Neural cell (in vitro differentiated cells): Measurements from ENCODE around the gene KRT7.

Experiments used
- EP300 ChIP-seq: fragments of 450-650 bp; conservative IDR thresholded peaks from 2 replicates; pipeline ENCODE4 v1.6.1; 2014; ENCODE audit warnings: antibody characterized with exemption, mild to moderate bottlenecking, moderate library complexity; ENCODE audit not compliant: poor library complexity, severe bottlenecking
- EZH2 ChIP-seq: fragments of 200-600, 300-800 bp; shearing (Covaris generic), sonication (generic); IDR thresholded peaks from 2 replicates; pipeline ENCODE4 v1.6.1; 2014; ENCODE audit warnings: antibody characterized with exemption, low read length, borderline replicate concordance, mild to moderate bottlenecking; ENCODE audit not compliant: insufficient read depth, poor library complexity, severe bottlenecking
- MXI1 ChIP-seq: fragments of 450-650 bp; conservative IDR thresholded peaks from 2 replicates; pipeline ENCODE4 v1.6.1; 2014; ENCODE audit warnings: antibody characterized with exemption, mild to moderate bottlenecking; ENCODE audit not compliant: poor library complexity, severe bottlenecking
- POLR2AphosphoS5 ChIP-seq: IDR thresholded peaks from 2 replicates; pipeline ENCODE4 v1.6.1; 2012
- RAD21 ChIP-seq: fragments of 450-650 bp; conservative IDR thresholded peaks from 2 replicates; pipeline ENCODE4 v1.6.1; 2014; ENCODE audit warnings: antibody characterized with exemption, mild to moderate bottlenecking, moderate library complexity
- SMC3 ChIP-seq: fragments of 450-650 bp; conservative IDR thresholded peaks from 2 replicates; pipeline ENCODE4 v1.6.1; 2014; ENCODE audit warnings: antibody characterized with exemption, mild to moderate bottlenecking, moderate library complexity; ENCODE audit not compliant: poor library complexity
- TAF1 ChIP-seq: IDR thresholded peaks from 2 replicates; pipeline ENCODE4 v1.6.1; 2012; ENCODE audit warnings: low read depth
- TF ChIP-seq, protein P1 (sequence below): fragments of 450-650 bp; IDR thresholded peaks from 2 replicates; pipeline ENCODE4 v1.5.1; 2014; ENCODE audit warnings: antibody characterized with exemption, mild to moderate bottlenecking, moderate library complexity; ENCODE audit not compliant: poor library complexity, severe bottlenecking
- TF ChIP-seq, protein P2 (sequence below): IDR thresholded peaks from 2 replicates; pipeline ENCODE4 v1.6.1; 2012; ENCODE audit warnings: borderline replicate concordance

DNA sequence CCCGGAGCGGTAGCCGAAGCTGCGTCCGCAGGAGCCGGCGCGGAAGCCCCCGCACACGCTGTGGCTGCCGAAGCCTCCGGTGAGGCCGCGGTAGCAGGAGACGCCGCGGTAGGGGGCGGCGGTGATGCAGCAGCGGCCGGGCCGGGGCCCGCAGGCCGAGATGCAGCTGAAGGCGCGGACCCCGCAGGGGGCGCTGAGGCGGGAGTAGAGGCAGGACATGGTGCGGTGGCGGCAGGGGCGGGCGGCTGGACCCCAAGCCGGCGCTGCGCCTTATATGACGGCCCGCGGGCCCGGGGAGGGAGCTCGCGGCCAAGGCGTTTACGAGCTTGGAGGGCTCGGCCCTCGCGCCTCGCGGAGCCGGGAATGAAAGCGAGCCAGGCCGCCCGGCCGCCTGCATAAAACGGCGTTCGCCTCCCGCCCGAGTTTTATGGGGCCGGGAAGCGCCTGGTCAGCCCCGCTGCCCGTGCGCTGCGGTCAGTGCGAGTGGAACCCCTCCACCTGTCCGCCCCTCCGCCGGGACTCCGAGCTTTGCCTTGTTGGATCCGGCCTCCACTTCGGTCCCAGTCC lies 25.4 kb downstream of the KRT7 start:
- no peak for TF ChIP-seq POLR2AphosphoS5
- TF ChIP-seq, protein P1, sequence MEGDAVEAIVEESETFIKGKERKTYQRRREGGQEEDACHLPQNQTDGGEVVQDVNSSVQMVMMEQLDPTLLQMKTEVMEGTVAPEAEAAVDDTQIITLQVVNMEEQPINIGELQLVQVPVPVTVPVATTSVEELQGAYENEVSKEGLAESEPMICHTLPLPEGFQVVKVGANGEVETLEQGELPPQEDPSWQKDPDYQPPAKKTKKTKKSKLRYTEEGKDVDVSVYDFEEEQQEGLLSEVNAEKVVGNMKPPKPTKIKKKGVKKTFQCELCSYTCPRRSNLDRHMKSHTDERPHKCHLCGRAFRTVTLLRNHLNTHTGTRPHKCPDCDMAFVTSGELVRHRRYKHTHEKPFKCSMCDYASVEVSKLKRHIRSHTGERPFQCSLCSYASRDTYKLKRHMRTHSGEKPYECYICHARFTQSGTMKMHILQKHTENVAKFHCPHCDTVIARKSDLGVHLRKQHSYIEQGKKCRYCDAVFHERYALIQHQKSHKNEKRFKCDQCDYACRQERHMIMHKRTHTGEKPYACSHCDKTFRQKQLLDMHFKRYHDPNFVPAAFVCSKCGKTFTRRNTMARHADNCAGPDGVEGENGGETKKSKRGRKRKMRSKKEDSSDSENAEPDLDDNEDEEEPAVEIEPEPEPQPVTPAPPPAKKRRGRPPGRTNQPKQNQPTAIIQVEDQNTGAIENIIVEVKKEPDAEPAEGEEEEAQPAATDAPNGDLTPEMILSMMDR = no peak
- TF ChIP-seq EZH2 = no peak
- TF ChIP-seq, protein P2, sequence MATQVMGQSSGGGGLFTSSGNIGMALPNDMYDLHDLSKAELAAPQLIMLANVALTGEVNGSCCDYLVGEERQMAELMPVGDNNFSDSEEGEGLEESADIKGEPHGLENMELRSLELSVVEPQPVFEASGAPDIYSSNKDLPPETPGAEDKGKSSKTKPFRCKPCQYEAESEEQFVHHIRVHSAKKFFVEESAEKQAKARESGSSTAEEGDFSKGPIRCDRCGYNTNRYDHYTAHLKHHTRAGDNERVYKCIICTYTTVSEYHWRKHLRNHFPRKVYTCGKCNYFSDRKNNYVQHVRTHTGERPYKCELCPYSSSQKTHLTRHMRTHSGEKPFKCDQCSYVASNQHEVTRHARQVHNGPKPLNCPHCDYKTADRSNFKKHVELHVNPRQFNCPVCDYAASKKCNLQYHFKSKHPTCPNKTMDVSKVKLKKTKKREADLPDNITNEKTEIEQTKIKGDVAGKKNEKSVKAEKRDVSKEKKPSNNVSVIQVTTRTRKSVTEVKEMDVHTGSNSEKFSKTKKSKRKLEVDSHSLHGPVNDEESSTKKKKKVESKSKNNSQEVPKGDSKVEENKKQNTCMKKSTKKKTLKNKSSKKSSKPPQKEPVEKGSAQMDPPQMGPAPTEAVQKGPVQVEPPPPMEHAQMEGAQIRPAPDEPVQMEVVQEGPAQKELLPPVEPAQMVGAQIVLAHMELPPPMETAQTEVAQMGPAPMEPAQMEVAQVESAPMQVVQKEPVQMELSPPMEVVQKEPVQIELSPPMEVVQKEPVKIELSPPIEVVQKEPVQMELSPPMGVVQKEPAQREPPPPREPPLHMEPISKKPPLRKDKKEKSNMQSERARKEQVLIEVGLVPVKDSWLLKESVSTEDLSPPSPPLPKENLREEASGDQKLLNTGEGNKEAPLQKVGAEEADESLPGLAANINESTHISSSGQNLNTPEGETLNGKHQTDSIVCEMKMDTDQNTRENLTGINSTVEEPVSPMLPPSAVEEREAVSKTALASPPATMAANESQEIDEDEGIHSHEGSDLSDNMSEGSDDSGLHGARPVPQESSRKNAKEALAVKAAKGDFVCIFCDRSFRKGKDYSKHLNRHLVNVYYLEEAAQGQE = no peak
- no peak for TF ChIP-seq EP300
- TF ChIP-seq RAD21 = no peak
- TF ChIP-seq SMC3 = no peak
- TF ChIP-seq MXI1 = no peak
- TF ChIP-seq TAF1 = no peak
